Central memory CD4-positive, alpha-beta T cell (primary cell): ENCODE results near the gene SGSH.
A peak's percentile ranks its signal among the peaks of the same experiment; 100 is the strongest.
"Not testable (repeated sequence)": the region's sequence is repeated elsewhere in the genome, so short reads cannot be mapped to it uniquely, and the experiment has no call there.

Experiments used
- DNase-seq: peaks from one replicate; pipeline ENCODE4 v3.0.0; 2022
- total RNA-seq, 3 experiments: gene quantifications; one replicate each; lab custom pipeline; 2026; lab: John Stamatoyannopoulos, UW

SGSH gene
- 12.4 to 138 (median 78.3) reads per million in 3 experiments for total RNA-seq

DNA sequence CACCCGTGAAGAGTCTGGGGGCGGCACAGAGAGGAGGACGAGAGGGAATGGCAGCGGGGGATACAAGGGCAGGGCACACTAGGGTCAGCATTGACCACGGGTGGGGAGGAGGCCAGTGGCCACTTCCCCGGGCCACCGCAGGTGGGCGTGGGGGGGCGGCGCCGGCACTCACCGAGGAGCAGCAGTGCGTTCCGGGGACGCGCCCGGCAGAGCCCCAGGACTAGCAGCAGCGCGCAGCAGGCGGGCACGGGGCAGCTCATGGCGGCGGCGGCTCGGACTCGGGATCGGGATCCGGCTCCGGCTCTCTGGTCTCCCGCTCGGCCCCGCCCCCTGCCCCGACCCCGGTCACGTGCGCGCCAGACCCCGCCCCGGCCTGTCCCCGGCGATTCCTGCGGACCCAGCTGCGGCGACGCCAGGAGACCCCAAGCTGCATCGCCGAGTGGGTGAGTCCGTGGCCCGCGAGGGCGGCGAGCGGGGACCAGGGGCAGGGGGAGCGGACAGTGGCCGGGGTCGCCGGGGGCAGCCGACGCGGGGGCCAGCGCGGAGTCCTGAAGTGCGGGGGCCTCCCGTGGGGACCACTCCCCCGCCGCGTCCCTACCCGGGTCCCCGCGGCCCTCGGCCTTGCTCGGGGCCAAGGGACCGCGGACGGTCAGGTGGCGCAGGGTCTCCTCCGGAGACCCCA is at the start of gene SGSH, which contains the start of gene SLC26A11:
Gene SGSH (minus strand): TSS at position 280 of the 682 bp plus-strand sequence. CDS start 20 bp downstream, at position 260.
Gene SLC26A11 (plus strand): TSS at position 374 of the 682 bp plus-strand sequence. CDS start 1,134 bp downstream, outside the sequence.
- peak; percentile 45 for DNase-seq

DNA sequence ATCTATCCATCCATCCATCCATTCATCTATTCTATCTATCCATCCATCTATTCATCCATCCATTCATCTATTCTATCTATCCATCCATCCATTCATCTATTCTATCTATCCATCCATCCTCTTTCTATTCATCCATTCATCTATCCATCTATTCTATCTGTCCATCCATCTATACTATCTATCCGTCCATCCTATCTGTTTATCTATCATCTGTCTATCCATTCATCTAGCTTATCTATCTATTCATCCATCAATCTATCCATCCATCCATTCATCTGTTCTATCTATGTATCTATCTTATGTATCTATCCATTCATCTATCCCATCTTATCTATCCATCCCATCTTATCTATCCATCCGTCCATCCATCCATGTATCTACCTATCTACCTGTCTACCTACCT is 49.3 kb upstream of the SGSH start:
- no peak for DNase-seq

DNA sequence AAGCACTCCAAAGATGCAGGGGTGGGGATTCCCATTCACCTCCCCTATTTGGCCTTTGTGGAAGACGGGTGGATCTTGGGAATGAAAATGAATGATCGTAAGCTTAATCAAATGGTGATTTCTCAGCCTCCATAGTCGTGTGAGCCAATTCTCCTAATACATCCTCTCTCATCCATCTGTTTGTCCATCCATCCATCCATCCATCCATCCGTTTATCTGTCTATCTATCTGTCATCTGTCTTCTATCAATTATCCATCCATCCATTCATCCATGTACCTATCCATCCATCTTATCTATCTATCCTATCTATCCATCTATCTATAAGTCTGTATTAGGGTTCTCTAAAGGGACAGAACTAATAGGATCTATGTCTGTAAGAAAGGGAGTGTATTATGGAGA is 48.3 kb upstream of the SGSH start:
- no peak for DNase-seq

DNA sequence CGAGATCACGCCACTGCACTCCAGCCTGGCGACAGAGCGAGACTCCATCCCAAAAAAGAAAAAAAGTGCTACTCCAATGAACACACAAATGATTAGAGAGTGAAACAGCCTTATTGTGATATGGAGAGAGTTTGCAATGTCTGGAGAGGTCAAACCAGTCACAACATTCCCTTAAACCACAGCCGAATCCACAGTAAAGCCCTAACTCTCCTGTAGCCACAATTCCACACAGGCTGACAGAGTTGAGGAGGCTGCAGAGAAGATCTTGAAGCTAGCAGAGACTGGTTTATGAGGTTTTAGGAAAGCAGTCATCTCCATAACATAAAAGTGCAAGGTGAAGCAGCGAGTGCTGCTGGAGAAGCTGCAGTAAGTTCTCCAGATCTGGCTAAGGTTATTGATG is 47.3 kb upstream of the SGSH start:
- DNase-seq = no peak

DNA sequence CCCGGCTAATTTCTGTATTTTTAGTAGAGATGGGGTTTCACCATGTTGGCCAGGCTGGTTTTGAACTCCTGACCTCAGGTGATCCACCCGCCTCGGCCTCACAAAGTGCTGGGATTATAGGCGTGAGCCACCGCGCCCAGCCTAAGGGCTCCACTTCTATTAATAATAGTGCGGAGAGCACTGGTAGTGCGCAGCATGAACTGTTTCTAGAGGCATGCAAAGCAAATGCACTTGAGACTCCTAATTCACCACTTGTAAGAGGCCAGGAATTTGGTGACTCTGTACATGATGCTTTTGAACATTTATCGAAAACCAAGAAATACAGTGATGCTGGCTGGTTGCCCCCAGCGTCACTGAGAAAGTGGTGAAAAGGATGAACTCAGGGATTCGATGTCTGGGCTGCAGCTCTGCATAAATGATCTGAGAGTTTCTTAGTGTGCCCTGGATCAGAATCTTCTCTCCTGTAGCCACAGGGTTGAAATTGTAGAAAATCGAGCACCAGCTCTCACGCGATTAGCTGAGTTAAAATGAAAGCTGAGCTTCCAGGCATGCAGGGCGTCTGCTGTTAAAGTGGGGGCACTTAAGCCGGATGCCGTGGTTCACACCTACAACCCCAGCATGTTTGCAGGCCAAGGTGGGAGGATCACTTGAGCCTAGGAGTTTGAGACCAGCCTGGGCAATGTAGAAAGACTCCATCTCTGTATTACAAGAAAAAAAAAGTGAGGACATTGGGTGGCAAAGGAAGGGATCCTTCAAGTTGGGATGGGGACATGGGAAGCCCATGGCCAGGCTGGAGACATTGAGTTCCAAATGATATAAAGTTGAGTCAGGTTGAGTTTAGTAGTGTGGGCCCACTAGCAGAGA is 45.3 kb upstream of the SGSH start:
- peak; percentile 68 for DNase-seq

DNA sequence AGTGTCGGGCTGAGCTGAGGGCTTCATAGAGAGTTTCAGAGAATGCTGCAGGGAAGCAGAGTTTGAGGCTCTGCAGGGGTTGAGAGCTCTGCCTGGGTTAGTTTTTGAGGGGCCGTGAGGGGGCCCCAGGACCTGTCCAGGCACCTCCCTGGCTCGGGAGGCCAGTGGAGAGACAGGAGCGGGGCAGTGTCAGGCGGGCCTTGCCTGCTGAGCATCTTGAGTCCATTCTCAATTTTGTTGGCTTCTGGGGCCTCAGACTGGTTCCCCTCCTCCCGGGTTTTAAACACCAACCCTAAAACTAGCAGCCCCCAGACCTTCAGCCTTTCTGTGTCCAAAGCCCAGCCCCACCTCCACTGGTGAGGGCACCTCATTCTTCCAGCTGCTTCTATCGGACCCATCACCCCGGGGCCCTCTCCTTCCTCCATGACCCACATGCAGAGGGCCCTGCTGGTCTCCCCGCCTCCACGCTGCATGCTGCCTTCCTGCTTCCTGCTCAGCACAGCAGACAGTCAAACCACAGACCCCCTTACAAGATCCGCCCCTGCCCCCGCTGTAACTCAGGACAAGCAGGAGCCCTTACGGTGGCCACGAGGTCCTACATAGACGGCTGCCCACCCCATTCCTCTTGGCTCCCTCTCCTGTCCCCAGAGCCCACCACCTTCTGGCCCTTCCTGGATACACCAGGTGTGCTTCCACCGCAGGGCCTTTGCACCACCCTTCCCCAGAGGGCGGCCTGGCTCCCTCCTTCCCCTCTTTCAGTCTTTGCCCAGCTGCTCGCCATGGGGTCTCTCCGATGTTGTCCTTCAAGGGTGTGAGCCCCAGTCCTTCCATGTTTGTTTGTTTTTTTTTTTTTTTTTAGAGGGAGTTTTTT is 44.3 kb upstream of the SGSH start:
- DNase-seq = peak; percentile 51

DNA sequence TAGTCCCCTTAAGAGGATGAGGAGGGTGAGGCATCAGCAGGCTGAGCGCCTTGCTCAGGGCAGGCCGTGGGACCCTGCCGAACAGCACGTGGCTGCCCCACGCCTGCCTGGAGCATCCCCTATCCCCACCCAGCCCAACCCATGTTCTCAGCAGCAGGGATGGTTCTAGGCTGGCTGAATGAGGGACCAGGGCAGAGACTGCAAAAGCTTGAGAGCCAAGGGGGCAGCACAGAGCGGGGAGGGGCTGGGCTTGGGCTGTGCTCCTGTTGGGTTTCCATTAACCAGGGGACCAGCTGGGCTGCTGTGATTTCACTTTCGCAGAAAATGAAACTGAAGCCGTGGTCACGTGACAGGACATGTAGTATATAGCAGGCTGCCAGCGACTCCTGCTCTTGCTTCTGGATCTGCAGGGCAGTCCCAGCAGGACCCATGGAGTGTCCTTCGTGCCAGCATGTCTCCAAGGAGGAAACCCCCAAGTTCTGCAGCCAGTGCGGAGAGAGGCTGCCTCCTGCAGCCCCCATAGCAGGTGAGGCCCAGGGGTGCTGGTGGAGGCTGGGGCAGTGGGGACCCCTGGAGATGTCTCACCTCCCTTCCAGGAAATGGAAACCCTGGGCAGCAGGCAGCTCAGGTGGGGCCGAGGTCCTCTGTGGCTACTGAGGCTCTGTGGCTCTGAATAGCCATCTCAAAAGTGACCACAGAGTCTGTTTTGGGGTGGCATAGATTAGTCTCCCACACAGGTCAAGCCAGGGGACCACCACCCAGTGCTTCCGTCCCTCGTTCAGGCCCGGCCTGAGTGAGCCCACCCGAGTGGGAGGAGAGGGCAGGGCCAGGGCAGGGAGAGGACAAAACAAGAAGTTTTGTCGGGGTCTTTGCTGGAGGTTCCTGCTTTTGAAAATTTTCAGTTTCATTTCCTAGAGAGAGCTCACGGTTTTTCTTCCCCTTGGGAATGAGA is 43.4 kb upstream of the SGSH start:
- peak; percentile 82 for DNase-seq

DNA sequence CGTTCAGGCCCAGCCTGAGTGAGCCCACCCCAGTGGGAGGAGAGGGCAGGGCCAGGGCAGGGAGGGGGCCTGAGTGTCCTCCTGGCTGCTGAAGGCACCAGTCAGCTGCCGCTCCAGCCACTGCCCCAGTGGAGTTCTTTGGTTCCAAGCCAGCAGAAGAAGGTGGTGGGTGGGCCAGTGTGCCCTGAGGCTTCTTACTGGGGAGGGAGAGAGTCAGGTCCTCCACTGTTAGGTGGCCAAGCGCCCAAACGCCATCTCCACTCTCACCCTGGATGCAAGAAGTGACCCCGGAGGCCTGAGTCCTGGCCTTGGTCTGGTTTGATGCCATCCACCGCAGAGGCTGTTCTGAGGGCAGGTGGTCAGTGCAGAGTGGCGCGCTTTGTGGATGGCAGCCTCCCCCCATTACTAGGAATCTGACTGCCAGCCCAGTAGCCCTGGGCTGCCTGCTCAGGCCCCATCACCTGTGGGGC is 42.7 kb upstream of the SGSH start:
- DNase-seq = no peak

DNA sequence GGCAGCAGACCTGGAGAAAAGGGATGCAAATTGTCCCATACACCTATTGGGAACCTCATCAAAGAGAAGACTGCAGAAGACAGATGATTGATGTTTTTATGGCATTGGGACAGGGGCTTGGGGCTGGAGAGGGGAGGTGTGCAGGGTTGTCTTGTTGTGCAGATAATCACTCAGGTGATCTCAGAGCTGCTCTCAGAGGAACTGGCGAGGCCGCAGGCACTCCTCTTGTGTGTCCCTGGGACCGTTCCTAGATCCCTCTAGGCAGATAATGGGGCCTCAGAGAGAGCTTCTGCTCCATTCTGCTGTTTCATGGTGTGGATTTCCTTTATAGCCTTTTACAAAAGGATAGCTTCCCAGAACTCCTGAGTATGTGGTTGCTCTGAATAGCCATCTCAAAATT is 42.2 kb upstream of the SGSH start:
- DNase-seq = no peak

DNA sequence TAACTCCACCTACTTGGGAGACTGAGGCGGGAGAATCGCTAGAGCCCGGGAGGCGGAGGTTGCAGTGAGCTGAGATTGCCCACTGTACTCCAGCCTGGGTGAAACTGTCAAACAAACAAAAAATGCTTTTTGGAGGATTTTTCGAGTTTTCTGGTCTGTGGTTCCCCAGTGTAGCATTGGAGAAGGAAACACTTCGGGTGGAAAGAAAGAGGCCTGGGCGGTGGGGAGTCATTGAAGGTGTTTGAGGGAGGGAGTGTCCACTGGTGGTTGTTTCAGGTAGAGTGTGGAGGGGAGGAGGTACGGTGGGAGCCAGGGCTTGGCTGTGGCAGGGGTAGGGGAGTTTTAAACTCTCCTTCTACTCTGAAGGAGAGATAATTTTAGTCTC is 41.8 kb upstream of the SGSH start:
- DNase-seq = no peak

DNA sequence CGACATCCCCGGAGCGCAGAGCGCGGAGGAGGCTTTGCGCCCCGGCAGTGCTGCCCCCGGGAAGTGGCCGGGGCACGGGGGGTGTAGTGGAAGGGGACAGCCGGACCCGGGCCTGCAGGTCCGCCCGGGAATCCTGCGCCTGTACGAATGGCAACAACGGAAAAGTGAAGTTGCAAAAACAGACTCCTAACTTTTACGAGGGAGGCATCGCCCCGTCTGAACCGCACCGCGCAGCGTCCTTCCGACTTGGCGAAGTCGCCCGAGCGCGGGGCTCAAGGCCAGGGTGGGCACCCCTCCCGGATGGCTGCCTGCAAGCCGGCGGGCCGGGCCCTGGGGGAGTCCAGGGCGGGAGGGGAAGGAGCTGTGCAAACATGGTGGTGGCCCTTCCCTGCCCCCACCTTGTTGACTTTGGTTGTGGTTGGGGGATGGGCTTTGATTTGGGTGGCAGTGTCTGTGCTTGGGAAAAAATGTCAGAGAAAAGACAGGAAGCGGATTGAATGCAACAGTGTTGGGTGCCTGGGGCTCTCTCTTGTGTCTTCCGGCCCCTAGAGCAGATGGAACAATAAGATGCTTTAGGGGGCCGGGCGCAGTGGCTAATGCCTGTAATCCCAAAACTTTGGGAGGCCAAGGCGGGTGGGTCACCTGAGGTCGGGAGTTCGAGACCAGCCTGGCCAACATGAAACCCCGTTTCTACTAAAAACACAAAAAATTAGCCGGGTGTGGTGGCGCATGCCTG is 41.2 kb upstream of the SGSH start:
- DNase-seq = peak; percentile 83

DNA sequence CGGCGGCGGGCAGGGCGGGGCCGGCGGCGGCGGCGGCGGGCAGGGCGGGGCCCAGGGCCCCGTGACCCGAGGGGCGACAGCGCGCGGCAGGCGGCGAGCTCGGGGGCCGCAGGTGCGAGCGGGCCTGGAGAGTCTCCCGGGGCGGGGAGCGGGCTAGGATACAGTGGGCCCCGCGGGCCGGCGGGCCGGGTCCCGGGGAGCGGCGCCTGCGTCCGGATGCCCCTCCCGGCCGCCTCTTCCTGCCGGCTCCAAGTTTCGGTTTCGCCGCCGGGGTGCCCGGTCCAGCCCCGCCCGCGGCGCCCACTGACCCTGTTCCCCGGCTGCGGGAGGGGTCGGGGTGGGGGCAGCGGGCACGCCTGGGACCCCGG is 40.6 kb upstream of the SGSH start, which contains the start of gene RNF213:
Gene RNF213 (plus strand): TSS at position 62 of the 368 bp plus-strand sequence. CDS start 2,830 bp downstream, outside the sequence.
- DNase-seq = peak; percentile 57

DNA sequence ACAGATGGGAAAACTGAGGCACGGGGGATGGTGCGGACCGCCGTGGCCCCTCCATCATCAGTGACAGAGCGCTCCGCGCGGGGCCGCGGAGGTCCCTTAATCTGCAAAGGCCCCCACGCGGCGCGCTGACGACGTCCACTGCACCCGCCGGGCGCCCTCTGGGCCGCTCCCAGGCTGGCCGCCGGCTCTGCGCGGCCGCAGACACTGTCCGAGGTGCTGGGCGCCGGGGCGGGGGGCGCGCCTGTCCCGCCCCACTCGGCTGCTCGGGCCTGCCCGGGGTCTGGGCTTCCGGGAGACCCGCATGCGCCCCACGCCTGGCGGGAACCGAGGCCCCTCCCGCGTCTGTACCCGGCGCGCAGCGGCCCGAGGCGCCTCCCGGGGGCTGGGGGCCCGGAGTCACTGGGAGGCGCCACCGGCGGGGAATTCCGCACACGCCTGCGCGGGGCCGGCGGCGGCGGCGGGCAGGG is 40.0 kb upstream of the SGSH start:
- DNase-seq = peak; percentile 79

DNA sequence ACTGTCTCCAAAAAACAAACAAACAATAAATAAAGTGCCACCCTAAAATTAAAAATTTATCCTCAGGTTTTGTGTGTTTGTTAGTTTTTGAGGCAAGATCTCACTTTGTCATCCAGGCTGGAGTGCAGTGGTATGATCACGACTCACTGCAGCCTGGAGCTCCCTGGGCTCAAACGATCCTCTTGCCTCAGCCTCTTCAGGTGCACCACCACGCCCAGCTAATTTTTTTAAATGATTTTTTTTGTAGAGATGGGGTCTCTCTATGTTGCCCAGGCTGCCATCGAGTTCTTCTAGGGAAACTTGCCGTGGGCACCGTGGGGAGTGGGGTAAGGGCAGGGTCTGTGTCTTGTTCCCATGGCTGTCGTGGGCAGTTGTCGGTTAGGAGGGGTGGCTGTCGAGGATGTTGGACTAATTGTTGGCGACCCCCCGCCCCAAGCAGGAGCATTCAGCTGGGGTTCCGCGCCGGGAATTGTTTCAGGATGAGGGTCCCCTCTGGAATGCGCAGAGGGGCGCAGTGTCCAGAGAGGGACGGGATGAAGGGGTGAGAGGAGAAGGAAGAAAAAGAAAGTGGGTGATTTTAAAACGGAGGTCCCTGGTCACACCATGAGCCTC is 39.4 kb upstream of the SGSH start:
- no peak for DNase-seq

DNA sequence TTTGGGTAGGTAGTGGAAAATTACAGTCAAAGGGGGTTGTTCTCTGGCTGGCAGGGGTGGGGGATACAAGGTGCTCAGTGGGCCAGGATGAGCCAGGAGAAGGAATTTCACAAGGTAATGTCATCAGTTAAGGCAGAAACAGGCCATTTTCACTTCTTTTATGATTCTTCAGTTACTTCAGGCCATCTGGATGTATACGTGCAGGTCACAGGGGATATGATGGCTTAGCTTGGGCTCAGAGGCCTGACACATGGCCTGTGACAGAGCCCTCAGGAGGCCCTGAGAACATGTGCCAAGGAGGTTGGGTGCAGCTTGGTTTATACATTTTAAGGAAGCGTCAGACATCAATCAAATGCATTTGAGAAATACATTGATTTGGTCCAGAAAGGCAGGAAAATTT is 38.2 kb upstream of the SGSH start:
- not testable (repeated sequence) for DNase-seq

DNA sequence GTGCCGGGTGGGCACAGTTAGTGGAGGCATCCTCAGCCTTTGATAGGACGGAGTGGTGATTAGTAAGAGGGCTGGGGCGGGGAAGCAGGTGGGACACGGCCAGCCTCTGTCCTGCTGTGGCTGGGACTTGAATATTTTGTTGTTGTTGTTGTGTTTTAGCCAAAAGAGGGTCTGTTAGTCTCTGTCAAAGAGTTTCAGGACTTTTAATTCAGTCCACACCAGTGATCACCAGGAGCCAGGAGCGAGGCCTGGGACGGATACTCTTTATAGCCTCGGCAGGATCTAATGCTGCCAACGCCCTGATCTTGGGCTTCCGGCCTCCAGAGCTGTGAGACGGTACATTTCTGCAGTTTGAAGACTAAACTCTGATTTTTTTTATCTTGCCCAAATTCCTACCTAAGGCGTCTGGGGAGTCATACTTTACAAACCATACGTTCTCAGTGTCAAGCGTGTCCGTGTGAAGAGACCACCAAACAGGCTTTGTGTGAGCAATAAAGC is 37.6 kb upstream of the SGSH start:
- DNase-seq = no peak

DNA sequence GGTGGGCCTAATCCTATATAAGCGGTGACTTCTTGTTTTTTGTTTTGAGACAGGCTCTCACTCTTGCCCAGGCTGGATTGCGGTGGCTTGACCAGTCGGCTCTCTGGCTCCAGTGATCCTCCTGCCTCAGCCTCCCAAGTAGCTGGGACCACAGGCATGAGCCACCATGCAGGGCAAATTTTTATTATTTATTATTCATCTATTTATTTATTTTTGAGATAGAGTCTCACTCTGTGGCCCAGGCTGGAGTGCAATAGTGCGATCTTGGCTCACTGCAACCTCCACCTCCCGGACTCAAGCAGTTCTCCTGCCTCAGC is 35.9 kb upstream of the SGSH start:
- DNase-seq = no peak

DNA sequence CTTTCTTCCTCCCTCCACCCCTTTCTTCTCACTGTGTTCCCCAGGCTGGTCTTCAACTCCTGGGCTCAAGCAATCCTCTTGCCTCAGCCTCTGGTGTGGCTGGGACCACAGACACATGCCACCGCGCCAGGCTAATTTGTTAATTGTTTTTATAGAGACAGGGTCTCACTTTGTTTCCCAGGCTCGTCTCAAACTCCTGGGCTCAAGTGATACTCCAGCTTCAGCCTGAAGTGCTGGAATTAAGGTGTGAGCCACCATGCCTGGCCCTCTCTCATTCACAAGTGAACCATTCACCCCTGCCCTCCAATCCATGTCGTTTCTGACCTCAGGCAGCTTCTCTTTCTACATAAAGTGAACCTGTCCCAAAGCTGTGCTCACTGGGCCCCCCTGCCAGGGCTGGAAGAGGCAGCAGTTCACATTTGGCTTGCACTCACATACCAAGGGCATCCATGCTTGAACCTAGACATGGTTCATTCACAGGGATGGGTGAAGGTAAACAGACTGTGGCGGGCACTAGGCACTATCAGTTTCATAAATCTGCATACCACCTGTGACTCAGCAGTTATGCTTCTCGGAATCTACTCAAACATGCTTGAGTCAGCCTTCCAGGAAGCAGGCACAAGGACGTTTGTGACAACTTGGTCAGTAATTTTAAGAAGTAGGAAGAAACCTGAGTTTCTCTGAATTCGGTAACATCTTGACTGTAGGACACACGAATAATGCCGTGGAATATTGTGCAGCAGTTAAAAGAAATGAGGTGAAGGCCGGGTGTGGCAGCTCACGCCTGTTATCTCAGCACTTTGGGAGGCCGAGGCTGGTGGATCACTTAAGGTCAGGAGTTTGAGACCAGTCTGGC is 34.5 kb upstream of the SGSH start:
- peak; percentile 55 for DNase-seq
